ENCODE results near the gene MACROD2. TPM values are rescaled to one million over a fixed set of nuclear protein-coding genes. Genes with fewer than 3 reads are reported as not detected.
"Not testable (repeated sequence)": the region's sequence is repeated elsewhere in the genome, so short reads cannot be mapped to it uniquely, and the experiment has no call there.

Gene MACROD2
- total RNA-seq, 1 donor from 2014 or later, result 78.2 TPM

DNA sequence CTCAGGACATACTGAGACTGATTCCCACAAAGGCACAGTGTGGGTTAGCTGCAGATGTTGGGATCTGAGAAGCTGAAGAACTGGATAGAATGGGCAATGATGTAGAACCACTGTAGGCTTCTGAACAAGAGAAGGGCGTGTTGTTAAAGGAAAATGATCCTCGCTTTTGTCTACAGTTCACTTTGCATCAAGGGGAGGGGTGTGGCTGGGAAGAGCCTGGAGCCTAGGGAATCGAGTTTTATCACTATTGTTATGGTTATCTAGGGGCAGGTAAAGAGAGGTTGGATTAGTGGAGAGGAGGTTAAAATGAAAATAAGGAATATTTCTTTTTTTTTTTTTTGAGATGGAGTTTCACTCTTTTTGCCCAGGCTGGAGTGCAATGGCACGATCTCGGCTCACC is 1809.8 kb downstream of the MACROD2 start:
- H3K27me3 ChIP-seq, result no peaks in the 10 kb centered on the region
- no peak for TF ChIP-seq CTCF (IDR thresholded peaks at IDR 0.05)
- no peak overlapping the region for H3K4me3 ChIP-seq
- H3K27ac ChIP-seq, result no peak overlapping the region
- H3K36me3 ChIP-seq, result no peaks in the 10 kb centered on the region
- ATAC-seq (no peak), DNase-seq (no peak)
- H3K9me3 ChIP-seq, result no peaks in the 10 kb centered on the region
- intact Hi-C loops (cut with DNase I), result no loop called here
- H3K4me1 ChIP-seq, result no peaks in the 10 kb centered on the region

DNA sequence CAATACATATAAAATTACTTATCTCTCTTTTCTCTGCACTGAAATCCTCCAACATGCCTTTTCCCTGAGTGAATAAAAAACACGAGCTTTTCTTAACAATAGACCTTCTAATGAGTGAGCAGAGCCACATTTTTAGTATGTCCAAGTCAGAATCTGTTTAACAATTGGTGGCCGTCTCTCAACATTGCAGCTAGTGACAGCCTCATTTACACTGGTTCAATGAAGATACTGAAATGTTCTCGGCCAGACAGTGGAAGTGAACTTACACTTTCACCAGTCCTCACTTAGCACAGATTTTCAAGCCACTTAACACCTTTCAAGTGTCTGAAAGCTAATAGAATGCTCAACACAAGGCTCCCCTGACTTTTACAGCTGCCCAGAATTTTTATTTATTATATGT is 1810.8 kb downstream of the MACROD2 start:
- no peak overlapping the region for H3K27ac ChIP-seq
- no peak for ATAC-seq
- intact Hi-C loops (cut with DNase I), result no loop called here
- no peaks in the 10 kb centered on the region for H3K27me3 ChIP-seq
- no peaks in the 10 kb centered on the region for H3K36me3 ChIP-seq
- H3K9me3 ChIP-seq, result no peaks in the 10 kb centered on the region
- TF ChIP-seq CTCF (IDR thresholded peaks at IDR 0.05), result no peak
- H3K4me3 ChIP-seq, result no peak overlapping the region
- DNase-seq, result no peak
- no peaks in the 10 kb centered on the region for H3K4me1 ChIP-seq

DNA sequence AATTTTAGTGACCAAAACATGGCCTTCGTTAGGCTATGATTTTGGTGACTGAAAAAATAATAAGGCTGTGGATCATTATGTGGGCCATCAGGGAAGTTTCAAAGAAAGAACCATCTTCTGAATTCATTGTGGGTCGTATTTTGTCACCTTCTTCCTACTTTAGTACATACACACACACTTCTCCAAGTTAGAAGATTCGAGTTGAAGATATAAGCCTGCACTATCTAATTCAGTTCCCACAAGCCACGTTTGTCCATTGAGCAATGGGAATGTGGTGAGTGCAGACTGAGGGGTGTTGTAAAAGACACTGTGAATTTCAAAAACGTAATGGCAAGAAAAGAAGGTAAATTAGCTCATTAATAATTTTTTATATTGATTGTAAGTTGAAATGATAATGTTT is 1812.0 kb downstream of the MACROD2 start:
- H3K36me3 ChIP-seq, result no peaks in the 10 kb centered on the region
- no peak overlapping the region for H3K4me3 ChIP-seq

GRCh38 chr20:15807771-15808170 is 1812.5 kb downstream of the MACROD2 start:
- H3K4me1 ChIP-seq; H3K9me3 ChIP-seq; H3K27me3 ChIP-seq; H3K27ac ChIP-seq; H3K4me3 ChIP-seq; intact Hi-C loops (cut with DNase I); H3K36me3 ChIP-seq; DNase-seq; ATAC-seq: not testable (repeated sequence)

More for the DNA sequence above, 1812.0 kb downstream of the MACROD2 start:
- TF ChIP-seq CTCF (IDR thresholded peaks at IDR 0.05), result no peak
- Histone ChIP-seq H3K27me3 (no peaks in the 10 kb centered on the region), H3K4me1 (no peaks in the 10 kb centered on the region), H3K27ac (no peak overlapping the region), H3K9me3 (no peaks in the 10 kb centered on the region)
- ATAC-seq, result peak; percentile 51
- DNase-seq, result no peak
- intact Hi-C loops (cut with DNase I), result no loop called here

- intact Hi-C loops (cut with DNase I), result no loop called here
- Histone ChIP-seq H3K4me1 (no peaks in the 10 kb centered on the region), H3K4me3 (no peak overlapping the region), H3K27me3 (no peaks in the 10 kb centered on the region), H3K36me3 (no peaks in the 10 kb centered on the region), H3K27ac (no peak overlapping the region), H3K9me3 (no peaks in the 10 kb centered on the region)
- TF ChIP-seq CTCF (IDR thresholded peaks at IDR 0.05), result no peak
- ATAC-seq (no peak), DNase-seq (no peak)
These were observed 1816.6 kb downstream of the MACROD2 start for GRCh38 chr20:15811951-15812350.

DNA sequence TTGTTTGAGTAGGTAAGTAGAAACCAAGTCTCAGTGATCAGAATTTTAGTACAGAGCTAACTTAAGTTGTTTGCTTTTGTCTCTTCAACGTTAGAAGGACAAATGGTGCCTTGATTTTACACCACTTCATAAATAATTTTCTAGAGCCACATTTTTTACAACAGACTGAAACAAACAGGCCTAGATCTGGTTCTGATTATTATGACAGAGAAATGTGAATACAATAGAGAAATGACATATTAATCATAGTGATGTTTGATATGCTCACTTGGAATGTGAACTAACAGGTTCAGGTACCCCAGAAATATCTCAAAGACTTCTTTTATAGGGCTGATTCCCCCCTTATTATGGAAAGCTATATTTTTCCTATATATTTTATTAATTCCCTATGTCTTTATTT is 1817.4 kb downstream of the MACROD2 start:
- Histone ChIP-seq H3K9me3 (no peaks in the 10 kb centered on the region), H3K27ac (no peak overlapping the region), H3K4me1 (no peaks in the 10 kb centered on the region), H3K36me3 (no peaks in the 10 kb centered on the region), H3K27me3 (no peaks in the 10 kb centered on the region), H3K4me3 (no peak overlapping the region)
- ATAC-seq (no peak), DNase-seq (no peak)
- intact Hi-C loops (cut with DNase I), result no loop called here
- TF ChIP-seq CTCF (IDR thresholded peaks at IDR 0.05), result no peak

All from upper lobe of right lung (tissue), 1 donor.